Body of pancreas (tissue), 4 donors: Measurements from ENCODE around the gene TGFB3. TPM values are rescaled to one million over a fixed set of nuclear protein-coding genes. Genes with fewer than 3 reads are reported as not detected.

Source experiments
- ATAC-seq: fragments of 150-250 bp; one replicate; pipeline ENCODE4 v1.9.1; 2016
- DNase-seq, 4 donors: peaks; one replicate each; pipeline ENCODE4 v3.0.0-alpha.2; 2019
- H3K27ac ChIP-seq, 4 donors: fragments of 200-600 bp; sonication (generic); 1 replicate in 3 of 4; 2 replicates in 1 of 4; pipeline versions ENCODE4 v1.5.1 to v1.6.1; 2016 to 2019; ENCODE audit warnings: mild to moderate bottlenecking in 1 of 4, mixed read lengths in 1 of 4, moderate library complexity in 1 of 4
- H3K27me3 ChIP-seq, 2 donors: fragments of 200-600 bp; sonication (generic); one replicate each; pipeline ENCODE4 v1.6.0; 2016; ENCODE audit warnings: mild to moderate bottlenecking in 1 of 2
- H3K36me3 ChIP-seq, 2 donors: fragments of 200-600 bp; sonication (generic); replicated peaks in 1 of 2; 2 replicates each; pipeline ENCODE4 v1.5.1; 2016; ENCODE audit warnings: low read depth in 2 of 2; ENCODE audit not compliant: insufficient read depth in 1 of 2
- H3K4me1 ChIP-seq: fragments of 200-600 bp; sonication (generic); one replicate; pipeline ENCODE4 v1.6.0; 2016
- H3K4me3 ChIP-seq, 2 donors: fragments of 200-600 bp; sonication (generic); 1 replicate in 1 of 2; 2 replicates in 1 of 2; pipeline ENCODE4 v1.5.1; 2016 to 2019
- H3K9me3 ChIP-seq, 3 donors: fragments of 200-600 bp; sonication (generic); 1 replicate in 2 of 3; 2 replicates in 1 of 3; pipeline ENCODE4 v1.5.1; 2016
- CTCF ChIP-seq, 7 experiments: fragments of 450-650 bp in 4 of 7; fragments of 200-600 bp in 3 of 7; sonication (generic) in 3 of 7; IDR thresholded peaks; one replicate each; pipeline ENCODE4 v1.5.1; 2016 to 2019; ENCODE audit warnings: antibody characterized with exemption in 7 of 7
- POLR2A ChIP-seq, 3 donors: fragments of 450-650 bp; IDR thresholded peaks; one replicate each; pipeline ENCODE4 v1.6.1; 2016; ENCODE audit warnings: antibody characterized with exemption in 3 of 3, mild to moderate bottlenecking in 2 of 3
- WGBS, 2 donors: methylation state at CpG; one replicate each; pipeline ENCODE4 v1.1.5; 2017; 5-methylcytosine and 5-hydroxymethylcytosine counted together
- intact Hi-C: fragments of 100-400 bp; cut with DNase I; formaldehyde crosslinking; loops from one replicate; pipeline ENCODE4 v1.15.1; 2023
- total RNA-seq, 2 donors: library from RNA; depleted of rRNA; stranded (reverse); fragments of >200 nt; gene quantifications; one replicate each; pipeline ENCODE4 v1.1.0, GENCODE V29; 2016

TGFB3 gene
- total RNA-seq, 2 donors from 2014 or later: 23.6 to 30.7 TPM

GRCh38 chr14:75915045-75915444 lies 66.8 kb downstream of the TGFB3 start:
- Histone ChIP-seq H3K4me1 (no peaks in the 10 kb centered on the region), H3K9me3 (no peaks in the 10 kb centered on the region), H3K36me3 (no peaks in the 10 kb centered on the region), H3K27me3 (no peaks in the 10 kb centered on the region), H3K27ac (no peak overlapping the region), H3K4me3 (no peak overlapping the region)
- no peak for TF ChIP-seq POLR2A (IDR thresholded peaks at IDR 0.05)
- TF ChIP-seq CTCF (IDR thresholded peaks at IDR 0.05): no peak
- no peak for ATAC-seq
- no peak for DNase-seq
- WGBS, 2 donors: 87 to 91% methylated on average over 2 of the region's 2 CpGs
- intact Hi-C loops: no loop called here

DNA sequence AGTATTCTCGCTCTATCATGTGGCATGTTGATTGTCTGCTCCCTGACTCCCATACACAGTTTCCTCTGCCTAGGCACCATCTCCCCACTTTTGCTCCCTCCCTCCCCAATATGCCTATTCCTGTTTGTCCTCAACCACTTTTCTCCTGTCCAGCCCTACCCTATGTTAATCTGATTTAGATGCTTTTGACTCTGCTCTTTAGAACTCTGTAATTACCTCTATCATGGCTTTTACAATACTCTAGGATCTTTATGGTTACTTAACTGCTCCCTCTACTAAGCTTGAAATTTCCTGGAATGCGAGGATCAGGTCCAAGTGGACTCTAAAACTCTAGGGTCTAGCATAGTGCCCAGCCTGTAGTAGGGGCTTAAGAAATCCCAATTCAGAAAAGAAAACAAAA lies 68.6 kb downstream of the TGFB3 start:
- intact Hi-C loops: no loop called here
- H3K27ac ChIP-seq: no peak overlapping the region
- no peaks in the 10 kb centered on the region for H3K27me3 ChIP-seq
- no peak for DNase-seq
- no peaks in the 10 kb centered on the region for H3K9me3 ChIP-seq
- no peak overlapping the region for H3K4me3 ChIP-seq
- no peak for TF ChIP-seq POLR2A (IDR thresholded peaks at IDR 0.05)
- no peak for TF ChIP-seq CTCF (IDR thresholded peaks at IDR 0.05)
- WGBS, 2 donors: 94 to 100% methylated on average over 2 of the region's 2 CpGs
- no peaks in the 10 kb centered on the region for H3K36me3 ChIP-seq
- ATAC-seq: no peak
- no peaks in the 10 kb centered on the region for H3K4me1 ChIP-seq

- intact Hi-C loops: no loop called here
- Histone ChIP-seq H3K4me1 (no peaks in the 10 kb centered on the region), H3K36me3 (no peaks in the 10 kb centered on the region), H3K27ac (no peak overlapping the region), H3K4me3 (no peak overlapping the region), H3K9me3 (no peaks in the 10 kb centered on the region), H3K27me3 (no peaks in the 10 kb centered on the region)
- DNase-seq: no peak
- TF ChIP-seq CTCF (IDR thresholded peaks at IDR 0.05) (no peak), POLR2A (IDR thresholded peaks at IDR 0.05) (no peak)
- 75% methylated on average over 7 of the region's 7 CpGs for WGBS, 2 donors
- ATAC-seq: no peak
Observed at GRCh38 chr14:75911883-75912282, 69.9 kb downstream of the TGFB3 start.

DNA sequence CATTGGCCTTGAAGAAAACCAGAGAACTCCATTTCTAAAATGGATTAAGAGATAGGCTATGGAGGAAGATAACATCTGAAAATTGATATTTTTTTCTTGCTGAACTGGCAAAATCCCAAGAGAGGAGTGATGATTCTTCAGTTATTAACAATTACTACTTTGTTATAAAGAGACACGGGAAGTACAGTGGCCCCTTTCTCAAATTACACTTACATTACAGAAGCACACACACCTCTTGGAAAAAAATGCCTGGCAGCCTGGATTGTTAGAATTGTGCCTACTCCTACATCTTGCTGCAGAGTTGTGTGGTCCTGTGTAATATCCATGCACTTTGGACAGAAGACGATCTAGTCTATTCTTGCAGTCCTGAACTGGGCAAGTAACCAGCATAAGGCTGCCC lies 71.7 kb downstream of the TGFB3 start:
- ATAC-seq: no peak
- Histone ChIP-seq H3K36me3 (no peaks in the 10 kb centered on the region), H3K4me1 (no peaks in the 10 kb centered on the region), H3K27me3 (no peaks in the 10 kb centered on the region), H3K27ac (no peak overlapping the region), H3K9me3 (no peaks in the 10 kb centered on the region), H3K4me3 (no peak overlapping the region)
- intact Hi-C loops: no loop called here
- no peak for DNase-seq
- TF ChIP-seq POLR2A (IDR thresholded peaks at IDR 0.05) (no peak), CTCF (IDR thresholded peaks at IDR 0.05) (no peak)
- 70 to 88% methylated on average over 2 of the region's 2 CpGs for WGBS, 2 donors

DNA sequence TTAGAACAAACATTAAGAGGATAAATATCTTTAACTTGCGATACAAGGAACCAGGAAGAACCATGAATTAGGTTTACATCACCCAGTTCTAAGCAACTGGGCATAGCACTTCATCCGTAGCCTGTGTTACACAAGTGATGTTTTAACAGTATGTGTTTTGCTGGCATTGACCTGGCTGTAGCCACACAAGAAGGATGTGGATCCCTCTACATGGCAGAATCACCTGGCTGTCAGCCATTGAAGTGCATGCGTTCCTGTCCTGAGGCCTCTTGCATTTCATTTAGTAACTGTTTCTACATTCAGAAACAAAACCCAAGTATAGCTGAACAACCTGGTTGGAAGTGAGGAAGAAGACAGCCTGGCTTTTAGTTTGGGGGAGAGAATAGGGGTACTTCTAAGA lies 72.2 kb downstream of the TGFB3 start:
- H3K9me3 ChIP-seq: no peaks in the 10 kb centered on the region
- intact Hi-C loops: loop anchor here (5.0 kb wide), 1 partner anchor 68 kb away; no protein-coding TSS in a partner anchor
- WGBS, 2 donors: 87 to 93% methylated on average over 3 of the region's 3 CpGs
- TF ChIP-seq CTCF (IDR thresholded peaks at IDR 0.05) (no peak), POLR2A (IDR thresholded peaks at IDR 0.05) (no peak)
- H3K36me3 ChIP-seq: no peaks in the 10 kb centered on the region
- H3K4me3 ChIP-seq: no peak overlapping the region
- no peak for DNase-seq
- no peak for ATAC-seq
- no peaks in the 10 kb centered on the region for H3K27me3 ChIP-seq
- no peaks in the 10 kb centered on the region for H3K4me1 ChIP-seq
- H3K27ac ChIP-seq: no peak overlapping the region
